Muscle of arm (tissue), 12 donors: Measurements from ENCODE around the gene JAZF1. TPM values are rescaled to one million over a fixed set of nuclear protein-coding genes. Genes with fewer than 3 reads are reported as not detected.

Experiments used
- DNase-seq: peaks from one replicate; pipeline ENCODE4 v3.0.0-alpha.2; 2013
- polyA plus RNA-seq, 12 donors: library from polyadenylated mRNA; unstranded; fragments of 120-200 nt; gene quantifications; one replicate each; pipeline ENCODE4 v1.2.1, GENCODE V29; 2013; ENCODE audit not compliant: insufficient read length in 12 of 12

Gene JAZF1
- polyA plus RNA-seq, 12 donors: 21.4 to 36.4 (median 32.8) TPM; not detected in 1

- no peak for DNase-seq
Measured at GRCh38 chr7:28140979-28141378, 39.6 kb downstream of the JAZF1 start.

GRCh38 chr7:28138837-28139236 is 41.8 kb downstream of the JAZF1 start:
- no peak for DNase-seq

DNA sequence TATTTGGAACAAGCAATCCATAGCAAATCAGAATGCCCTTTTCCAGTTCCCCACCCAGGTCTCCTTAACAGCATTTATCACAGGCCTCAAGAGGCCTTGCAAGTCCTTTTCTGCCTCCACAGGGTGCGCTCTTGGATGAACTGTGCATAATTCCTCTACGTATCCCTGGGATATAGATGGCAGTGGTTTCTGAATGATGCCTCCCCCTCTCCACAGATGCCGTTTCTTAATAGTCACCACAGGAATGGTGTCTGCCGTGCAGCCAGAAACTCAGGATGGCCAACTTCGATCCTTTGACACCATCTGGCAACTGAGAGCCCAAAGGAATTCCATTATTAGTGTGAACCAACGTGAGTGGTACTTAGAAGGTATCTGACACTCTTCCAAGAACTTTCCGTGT is 43.1 kb downstream of the JAZF1 start:
- no peak for DNase-seq

GRCh38 chr7:28136885-28137284 is 43.7 kb downstream of the JAZF1 start:
- no peak for DNase-seq

DNA sequence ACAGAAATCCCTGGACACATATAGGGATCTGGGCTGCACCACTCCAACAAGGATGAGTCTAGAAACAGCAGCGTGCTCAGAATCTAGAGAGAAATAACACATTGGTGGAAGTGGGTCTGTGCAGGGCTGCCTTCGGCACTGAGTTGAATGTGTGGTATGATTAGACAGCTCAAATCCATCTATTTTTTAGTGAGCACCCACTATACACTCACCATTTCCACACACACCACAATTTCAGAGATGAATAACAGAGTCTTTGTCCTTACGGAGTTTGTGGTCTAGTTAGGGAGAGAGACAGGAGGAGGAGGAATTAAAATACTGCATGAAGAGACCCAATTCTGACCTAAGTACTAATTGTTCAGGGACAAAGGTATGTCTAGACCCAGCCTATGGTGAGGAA is 44.2 kb downstream of the JAZF1 start:
- no peak for DNase-seq

DNA sequence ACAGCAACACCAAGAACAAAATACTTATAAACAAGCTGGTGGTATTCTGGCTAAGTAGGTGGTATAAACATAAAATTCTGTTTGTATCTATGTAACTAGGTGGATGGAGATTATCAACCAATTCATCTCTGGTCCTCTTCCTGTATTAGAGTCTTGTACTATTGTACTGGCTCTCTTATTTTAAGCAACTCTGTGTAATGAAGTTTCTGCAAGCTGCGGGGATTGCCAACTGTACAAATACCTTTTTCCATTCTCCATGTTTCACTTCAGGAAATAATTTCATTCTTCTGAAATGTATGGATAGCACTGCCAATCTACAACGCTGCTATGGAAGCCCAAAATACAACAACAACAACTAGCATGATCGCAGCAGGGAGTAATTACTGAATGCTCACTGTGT is 44.8 kb downstream of the JAZF1 start:
- DNase-seq: no peak

DNA sequence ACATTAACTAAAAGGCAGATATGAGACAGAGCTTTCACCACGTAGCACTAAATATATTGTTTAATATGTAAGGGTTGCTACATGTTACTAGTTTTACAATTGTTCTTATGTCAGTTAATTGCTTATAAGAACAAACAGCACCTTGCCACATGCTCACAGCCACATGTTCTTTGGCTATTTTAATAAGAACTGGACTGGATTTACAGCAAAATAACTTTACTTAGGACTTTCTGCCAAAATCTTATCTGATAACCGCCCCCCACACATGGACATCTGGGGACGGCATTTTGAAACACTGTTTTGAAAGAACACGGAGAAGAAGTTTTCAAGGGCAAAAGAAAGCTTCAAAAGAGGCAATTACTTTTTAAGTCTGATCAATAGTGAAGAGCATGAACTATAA is 45.3 kb downstream of the JAZF1 start:
- DNase-seq: no peak

DNA sequence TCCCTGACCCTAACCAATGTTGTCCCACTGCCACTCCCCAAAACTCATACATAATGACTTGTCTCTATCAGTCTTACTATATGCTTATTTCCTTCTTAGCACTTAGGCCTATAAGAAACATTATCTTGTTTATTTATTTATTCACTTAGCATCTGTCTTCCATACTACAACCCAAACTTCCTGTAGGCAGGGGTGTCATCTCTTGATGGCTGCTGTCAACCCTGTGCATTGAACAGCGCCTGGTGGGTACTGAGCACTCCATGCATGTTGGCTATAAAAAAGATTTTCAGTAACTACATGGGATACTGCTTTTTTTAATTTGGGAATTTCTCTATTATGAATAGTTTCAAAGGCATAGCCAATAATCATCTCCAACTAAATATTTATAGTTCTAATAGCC is 46.7 kb downstream of the JAZF1 start:
- no peak for DNase-seq

GRCh38 chr7:28132959-28133870 is 47.4 kb downstream of the JAZF1 start:
- DNase-seq: no peak

DNA sequence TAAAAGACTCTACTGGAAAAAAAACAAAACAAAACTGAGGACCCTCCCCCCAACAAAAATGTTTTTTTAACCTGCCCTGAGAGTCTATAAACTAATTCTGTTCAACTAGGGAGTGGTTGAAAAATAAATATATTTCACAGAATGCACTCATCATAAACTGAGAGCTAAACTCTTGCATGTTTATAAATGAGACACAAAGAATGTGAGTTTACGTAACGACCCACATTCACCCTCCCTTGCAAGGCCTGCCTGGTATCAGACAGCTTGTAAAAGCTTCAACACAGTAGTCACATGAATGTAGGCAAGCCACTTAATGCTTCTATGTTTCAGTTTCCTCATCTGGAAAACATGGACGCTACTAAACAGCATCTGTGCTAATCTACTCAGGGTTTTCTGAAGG is 50.3 kb downstream of the JAZF1 start:
- no peak for DNase-seq

GRCh38 chr7:28128608-28129007 is 52.0 kb downstream of the JAZF1 start:
- no peak for DNase-seq

- no peak for DNase-seq
Measured at GRCh38 chr7:28126410-28127041, 54.1 kb downstream of the JAZF1 start.

- DNase-seq: peak; percentile 66
Measured at GRCh38 chr7:28125431-28126409, 54.9 kb downstream of the JAZF1 start.

DNA sequence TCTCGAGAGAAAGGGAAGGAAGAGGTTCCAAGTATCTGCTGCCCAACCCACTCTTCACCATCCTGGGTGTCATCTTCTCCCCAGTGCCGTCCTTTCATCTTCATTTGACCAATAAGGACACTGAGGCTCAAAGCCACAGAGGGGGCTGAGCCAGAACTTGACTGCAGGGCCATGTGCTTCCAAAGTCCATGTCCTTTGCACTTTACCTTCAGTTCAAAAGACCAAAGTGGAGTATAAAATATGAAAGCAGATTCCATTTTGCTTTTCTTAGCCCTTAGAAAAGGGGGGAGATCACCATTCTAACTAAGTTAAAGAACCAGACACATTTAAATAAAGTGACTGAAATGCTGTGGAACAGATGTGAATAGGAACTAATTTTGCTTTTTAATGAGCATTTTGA is 56.2 kb downstream of the JAZF1 start:
- no peak for DNase-seq

GRCh38 chr7:28123752-28124151 is 56.8 kb downstream of the JAZF1 start:
- DNase-seq: no peak

DNA sequence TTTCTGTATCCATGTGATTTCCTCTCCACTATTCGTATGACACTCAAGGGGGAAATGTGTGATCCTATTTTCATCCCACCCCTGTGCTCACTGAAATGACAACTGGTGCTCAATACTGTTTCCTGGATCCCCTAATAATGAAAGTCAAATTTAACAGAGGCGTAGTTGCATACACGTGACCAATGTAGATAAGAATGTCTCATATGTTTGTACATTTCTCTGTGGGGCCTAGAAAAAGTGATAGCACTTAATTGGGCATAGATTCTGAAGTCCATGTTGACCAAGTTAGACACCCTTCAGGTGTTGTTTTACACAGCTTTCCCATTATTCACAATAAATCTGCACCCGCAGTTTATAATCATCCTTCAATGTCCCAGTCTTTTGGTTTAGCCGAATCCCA is 59.1 kb downstream of the JAZF1 start:
- no peak for DNase-seq

GRCh38 chr7:28116041-28116440 is 64.6 kb downstream of the JAZF1 start:
- DNase-seq: no peak

DNA sequence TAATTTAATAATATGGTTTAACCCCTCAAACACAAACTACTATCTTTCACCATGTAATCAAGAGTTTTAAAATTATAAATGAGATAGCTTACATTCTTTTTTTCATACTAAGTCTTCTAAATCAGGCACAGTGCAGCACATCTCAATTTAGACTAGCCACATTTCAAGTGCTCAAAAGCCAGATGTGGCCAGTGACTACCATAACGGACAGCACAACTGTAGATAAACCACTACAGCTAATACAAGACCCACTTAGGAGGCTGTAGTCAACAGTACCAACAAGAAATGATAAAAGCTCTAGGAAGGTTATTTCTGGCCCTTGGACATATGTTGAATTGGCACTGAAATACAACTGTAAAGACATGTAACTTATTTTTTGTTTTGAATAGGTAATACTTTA is 65.3 kb downstream of the JAZF1 start:
- DNase-seq: no peak

- no peak for DNase-seq
Measured at GRCh38 chr7:28114056-28114455, 66.5 kb downstream of the JAZF1 start.

- DNase-seq: no peak
Measured at GRCh38 chr7:28112883-28113540, 67.6 kb downstream of the JAZF1 start.

- DNase-seq: no peak
Measured at GRCh38 chr7:28112467-28112866, 68.1 kb downstream of the JAZF1 start.

DNA sequence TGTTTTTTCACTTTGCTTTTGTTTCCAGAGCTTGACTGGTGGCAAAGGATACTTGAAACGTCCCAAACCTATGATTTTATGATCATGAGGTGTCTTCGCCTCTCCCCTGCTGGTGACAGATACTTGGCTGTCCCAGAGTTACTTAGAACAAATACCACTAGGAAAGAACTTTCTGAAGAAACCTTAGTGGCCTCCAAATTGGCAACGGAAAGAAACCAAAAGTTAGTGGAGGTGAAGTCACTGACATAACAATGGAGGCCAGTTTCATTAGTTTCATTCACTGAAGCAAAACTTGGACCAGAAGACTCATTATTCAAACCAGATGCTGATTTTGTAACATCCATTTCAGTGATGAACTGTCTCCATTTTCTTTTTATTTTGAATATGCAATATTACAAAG is 68.6 kb downstream of the JAZF1 start:
- peak; percentile 64 for DNase-seq
